Panc1 (cell line): ENCODE results near the gene FGR. TPM values are rescaled to one million over a fixed set of nuclear protein-coding genes. Genes with fewer than 3 reads are reported as not detected.

ENCODE experiments used
- ATAC-seq: fragments of 200-7000 bp; cut with Tn5 transposase; 2 replicates; pipeline ENCODE4 v1.9.1; 2020; ENCODE audit warnings: mild to moderate bottlenecking, moderate library complexity
- BruUV-seq: library from RNA; stranded (reverse); fragments of 400-500 nt; replicated peaks from 2 replicates; lab custom pipeline; 2021; lab: Mats Ljungman, UMichigan
- CTCF ChIA-PET: fragments of 300-600 bp; sonication (Branson Sonifier 250); formaldehyde crosslinking; loops from one replicate; lab custom pipeline; 2022; ENCODE audit warnings: antibody characterized with exemption; lab: Charles Lee
- POLR2A ChIA-PET: fragments of 300-600 bp; sonication (Branson Sonifier 250); formaldehyde crosslinking; loops from one replicate; lab custom pipeline; 2022; ENCODE audit warnings: antibody characterized with exemption; lab: Charles Lee
- DNase-seq: peaks from one replicate; pipeline ENCODE4 v3.0.0-alpha.2; 2010; ENCODE audit warnings: low read depth, low spot score
- H3K27ac ChIP-seq: 2 replicates; pipeline ENCODE4 v1.5.1; 2011; ENCODE audit warnings: mild to moderate bottlenecking, low read length, inconsistent platforms
- H3K27me3 ChIP-seq: fragments of 200-500 bp; sonication (Bioruptor generic); 2 replicates; pipeline ENCODE4 v1.6.0; 2014; ENCODE audit warnings: low read length, inconsistent platforms; ENCODE audit not compliant: control insufficient read depth, insufficient read depth
- H3K36me3 ChIP-seq: fragments of 200-500 bp; sonication (Bioruptor generic); 2 replicates; pipeline ENCODE4 v1.5.1; 2014; ENCODE audit warnings: inconsistent platforms, mild to moderate bottlenecking, low read length, moderate library complexity; ENCODE audit not compliant: control insufficient read depth, insufficient read depth
- H3K4me1 ChIP-seq: 2 replicates; pipeline ENCODE4 v1.5.1; 2011; ENCODE audit warnings: inconsistent platforms, mild to moderate bottlenecking, low read length, moderate library complexity; ENCODE audit not compliant: control insufficient read depth, insufficient read depth
- H3K4me3 ChIP-seq, 2 experiments: 2 replicates each; pipeline ENCODE4 v1.5.1; 2011 to 2012; ENCODE audit warnings: low read depth in 2 of 2, low read length in 2 of 2, mild to moderate bottlenecking in 2 of 2, inconsistent platforms in 1 of 2, moderate library complexity in 1 of 2
- H3K9me3 ChIP-seq: fragments of 200-500 bp; sonication (Bioruptor generic); 2 replicates; pipeline ENCODE4 v1.5.1; 2014; ENCODE audit warnings: low read depth, mild to moderate bottlenecking, inconsistent platforms, low read length, moderate library complexity; ENCODE audit not compliant: control insufficient read depth, insufficient read depth
- POLR2AphosphoS5 ChIP-seq: IDR thresholded peaks from 2 replicates; pipeline ENCODE4 v1.6.1; 2012; ENCODE audit warnings: mild to moderate bottlenecking, low read depth, low read length, moderate library complexity
- SIN3A ChIP-seq: IDR thresholded peaks from 2 replicates; pipeline ENCODE4 v1.6.1; 2012; ENCODE audit warnings: low read depth, mild to moderate bottlenecking, low read length, moderate library complexity, borderline replicate concordance; ENCODE audit not compliant: insufficient read depth
- TCF7L2 ChIP-seq: IDR thresholded peaks from 2 replicates; pipeline ENCODE4 v1.6.1; 2011; ENCODE audit warnings: mild to moderate bottlenecking, low read depth, low read length, inconsistent platforms
- in situ Hi-C: cut with HindIII; loops from 2 replicates; pipeline ENCODE4 v1.10.0; 2016; ENCODE audit warnings: low sequenced_read_pairs, low pct_unique_long_range_greater_than_20kb
- intact Hi-C: fragments of 100-400 bp; cut with micrococcal nuclease; formaldehyde crosslinking; loops from one replicate; pipeline ENCODE4 v1.10.0; 2022; ENCODE audit not compliant: unreplicated experiment
- total RNA-seq: library from RNA; stranded (reverse); gene quantifications from one replicate; pipeline ENCODE4 v1.2.1, GENCODE V29; 2021; ENCODE audit not compliant: unreplicated experiment
- TF ChIP-seq, protein P1 (sequence below), 2 experiments: IDR thresholded peaks; 2 replicates each; pipeline ENCODE4 v1.6.1; 2011 to 2012; ENCODE audit warnings: low read depth in 2 of 2, control low read depth in 1 of 2, low read length in 1 of 2, mild to moderate bottlenecking in 1 of 2, moderate library complexity in 1 of 2; ENCODE audit not compliant: insufficient read depth in 1 of 2
- TF ChIP-seq, protein P2 (sequence below): fragments of 450-650 bp; IDR thresholded peaks from 2 replicates; pipeline ENCODE4 v1.5.1; 2017; ENCODE audit warnings: mild to moderate bottlenecking

FGR gene
- total RNA-seq, 1 experiment from 2014 or later: 0.18 TPM

DNA sequence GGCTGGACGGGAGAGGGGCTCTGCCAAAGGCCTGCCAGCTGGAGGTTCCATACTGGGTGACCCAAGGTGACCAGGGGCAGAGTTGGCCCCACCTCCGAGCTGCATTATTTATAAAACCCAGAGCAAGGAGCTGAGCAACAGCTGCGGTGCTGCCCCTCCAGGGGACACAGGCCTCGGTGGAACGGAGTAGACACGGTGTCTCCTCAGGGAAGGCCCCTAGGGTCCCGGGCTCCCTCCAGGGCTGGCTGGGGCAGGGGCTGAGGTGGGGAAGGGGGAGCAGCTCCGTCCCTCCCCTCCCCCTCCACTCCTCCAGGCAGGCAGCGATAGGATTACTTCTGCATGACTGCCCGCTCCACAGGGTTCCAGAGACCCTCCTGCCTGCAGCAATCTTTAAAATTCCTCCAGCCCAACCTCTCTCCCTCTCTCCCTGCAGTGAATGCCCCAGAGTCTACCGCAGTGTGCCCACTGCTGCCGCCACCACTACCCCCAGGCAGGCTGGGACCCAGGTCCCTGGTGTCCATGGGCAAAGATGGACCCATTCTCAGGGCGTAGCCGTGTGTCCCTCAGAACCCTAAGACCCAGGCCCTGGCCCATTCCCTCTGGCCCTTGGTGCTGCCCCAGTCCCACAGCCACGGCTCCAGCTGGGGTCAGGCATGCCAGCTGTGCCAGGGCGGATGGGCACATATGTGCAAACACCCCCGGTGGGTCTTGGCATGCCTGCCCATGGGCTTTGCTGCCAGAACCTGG, 41.9 kb downstream of the FGR start:
- no TSS peak for BruUV-seq
- Histone ChIP-seq H3K4me3 (no peak overlapping the region), H3K4me1 (peaks cover 82% of the 10 kb centered on the region), H3K9me3 (no peaks in the 10 kb centered on the region), H3K27ac (peak overlapping the region; percentile 37; the same call in 1 of the 2 replicates), H3K36me3 (no peaks in the 10 kb centered on the region), H3K27me3 (no peaks in the 10 kb centered on the region)
- in situ Hi-C loops: no loop called here
- TF ChIP-seq SIN3A: no peak
- TF ChIP-seq, protein P1, sequence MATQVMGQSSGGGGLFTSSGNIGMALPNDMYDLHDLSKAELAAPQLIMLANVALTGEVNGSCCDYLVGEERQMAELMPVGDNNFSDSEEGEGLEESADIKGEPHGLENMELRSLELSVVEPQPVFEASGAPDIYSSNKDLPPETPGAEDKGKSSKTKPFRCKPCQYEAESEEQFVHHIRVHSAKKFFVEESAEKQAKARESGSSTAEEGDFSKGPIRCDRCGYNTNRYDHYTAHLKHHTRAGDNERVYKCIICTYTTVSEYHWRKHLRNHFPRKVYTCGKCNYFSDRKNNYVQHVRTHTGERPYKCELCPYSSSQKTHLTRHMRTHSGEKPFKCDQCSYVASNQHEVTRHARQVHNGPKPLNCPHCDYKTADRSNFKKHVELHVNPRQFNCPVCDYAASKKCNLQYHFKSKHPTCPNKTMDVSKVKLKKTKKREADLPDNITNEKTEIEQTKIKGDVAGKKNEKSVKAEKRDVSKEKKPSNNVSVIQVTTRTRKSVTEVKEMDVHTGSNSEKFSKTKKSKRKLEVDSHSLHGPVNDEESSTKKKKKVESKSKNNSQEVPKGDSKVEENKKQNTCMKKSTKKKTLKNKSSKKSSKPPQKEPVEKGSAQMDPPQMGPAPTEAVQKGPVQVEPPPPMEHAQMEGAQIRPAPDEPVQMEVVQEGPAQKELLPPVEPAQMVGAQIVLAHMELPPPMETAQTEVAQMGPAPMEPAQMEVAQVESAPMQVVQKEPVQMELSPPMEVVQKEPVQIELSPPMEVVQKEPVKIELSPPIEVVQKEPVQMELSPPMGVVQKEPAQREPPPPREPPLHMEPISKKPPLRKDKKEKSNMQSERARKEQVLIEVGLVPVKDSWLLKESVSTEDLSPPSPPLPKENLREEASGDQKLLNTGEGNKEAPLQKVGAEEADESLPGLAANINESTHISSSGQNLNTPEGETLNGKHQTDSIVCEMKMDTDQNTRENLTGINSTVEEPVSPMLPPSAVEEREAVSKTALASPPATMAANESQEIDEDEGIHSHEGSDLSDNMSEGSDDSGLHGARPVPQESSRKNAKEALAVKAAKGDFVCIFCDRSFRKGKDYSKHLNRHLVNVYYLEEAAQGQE (IDR thresholded peaks at IDR 0.05; ENCODE audit: insufficient read depth in 1 of 2, low read depth in 2 of 2, low read length in 1 of 2): no peak
- TF ChIP-seq POLR2AphosphoS5: no peak
- TF ChIP-seq TCF7L2: no peak
- TF ChIP-seq, protein P2, sequence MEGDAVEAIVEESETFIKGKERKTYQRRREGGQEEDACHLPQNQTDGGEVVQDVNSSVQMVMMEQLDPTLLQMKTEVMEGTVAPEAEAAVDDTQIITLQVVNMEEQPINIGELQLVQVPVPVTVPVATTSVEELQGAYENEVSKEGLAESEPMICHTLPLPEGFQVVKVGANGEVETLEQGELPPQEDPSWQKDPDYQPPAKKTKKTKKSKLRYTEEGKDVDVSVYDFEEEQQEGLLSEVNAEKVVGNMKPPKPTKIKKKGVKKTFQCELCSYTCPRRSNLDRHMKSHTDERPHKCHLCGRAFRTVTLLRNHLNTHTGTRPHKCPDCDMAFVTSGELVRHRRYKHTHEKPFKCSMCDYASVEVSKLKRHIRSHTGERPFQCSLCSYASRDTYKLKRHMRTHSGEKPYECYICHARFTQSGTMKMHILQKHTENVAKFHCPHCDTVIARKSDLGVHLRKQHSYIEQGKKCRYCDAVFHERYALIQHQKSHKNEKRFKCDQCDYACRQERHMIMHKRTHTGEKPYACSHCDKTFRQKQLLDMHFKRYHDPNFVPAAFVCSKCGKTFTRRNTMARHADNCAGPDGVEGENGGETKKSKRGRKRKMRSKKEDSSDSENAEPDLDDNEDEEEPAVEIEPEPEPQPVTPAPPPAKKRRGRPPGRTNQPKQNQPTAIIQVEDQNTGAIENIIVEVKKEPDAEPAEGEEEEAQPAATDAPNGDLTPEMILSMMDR: no peak
- POLR2A ChIA-PET: no interaction called here
- DNase-seq (no peak), ATAC-seq (no peak)
- CTCF ChIA-PET: interaction anchor here (0.6 to 1.3 kb wide), 2 partner anchors 11 to 36 kb away, joined by 3 to 9 read pairs; partner anchors contain the start of gene AHDC1
- intact Hi-C loops: no loop called here

- in situ Hi-C loops: no loop called here
- intact Hi-C loops: no loop called here
- CTCF ChIA-PET: interaction anchor here (0.6 to 1.3 kb wide), 2 partner anchors 12 to 35 kb away, joined by 3 to 9 read pairs; partner anchors contain the start of gene AHDC1
These were observed 42.6 kb downstream of the FGR start for GRCh38 chr1:27592232-27592930.

More at GRCh38 chr1:27592232-27592930, 42.6 kb downstream of the FGR start:
- no peak overlapping the region for H3K27ac ChIP-seq
- no peaks in the 10 kb centered on the region for H3K9me3 ChIP-seq
- H3K27me3 ChIP-seq: no peaks in the 10 kb centered on the region
- POLR2A ChIA-PET: no interaction called here
- DNase-seq (no peak), ATAC-seq (no peak)
- H3K36me3 ChIP-seq: no peaks in the 10 kb centered on the region
- TF ChIP-seq POLR2AphosphoS5 (no peak), TCF7L2 (no peak), SIN3A (no peak)
- TF ChIP-seq, protein P2: no peak
- TF ChIP-seq, protein P1 (IDR thresholded peaks at IDR 0.05; ENCODE audit: insufficient read depth in 1 of 2, low read depth in 2 of 2, low read length in 1 of 2): no peak
- BruUV-seq: no TSS peak
- H3K4me1 ChIP-seq: peaks cover 75% of the 10 kb centered on the region
- no peak overlapping the region for H3K4me3 ChIP-seq
